IPS DF 4.7 (cell line): ENCODE results near the gene AKAIN1.
A peak's percentile ranks its signal among the peaks of the same experiment; 100 is the strongest.

Experiments used
- DNase-seq: peaks from one replicate; pipeline ENCODE4 v3.0.0-alpha.2; 2013; ENCODE audit warnings: low spot score; ENCODE audit errors: extremely low read depth

Gene AKAIN1, protein sequence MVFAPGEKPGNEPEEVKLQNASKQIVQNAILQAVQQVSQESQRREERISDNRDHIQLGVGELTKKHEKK

DNA sequence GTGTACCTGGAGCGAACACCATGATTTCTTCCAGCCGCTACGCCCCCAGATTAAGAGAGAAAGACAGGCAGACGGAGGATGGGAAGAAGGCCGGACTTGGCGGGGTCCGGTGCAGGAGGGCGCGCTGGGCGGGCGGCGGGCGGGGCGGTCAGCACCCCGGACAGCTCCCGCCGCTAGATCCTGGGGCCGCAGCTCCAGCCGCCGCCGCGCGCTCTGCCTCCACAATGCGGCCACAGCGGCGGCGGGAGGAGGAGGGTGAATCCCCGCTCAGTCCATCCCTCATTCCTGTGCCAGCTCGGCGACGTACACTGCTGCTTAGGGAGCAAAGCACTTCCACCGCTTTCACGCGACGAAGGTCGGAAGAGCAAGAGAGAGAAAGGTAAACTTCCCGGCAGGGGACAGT is at the start of gene AKAIN1:
TSS of gene AKAIN1 (minus strand) at position 226 of the 403 bp plus-strand sequence. CDS start at position 22, 204 bp downstream.
- no peak for DNase-seq

DNA sequence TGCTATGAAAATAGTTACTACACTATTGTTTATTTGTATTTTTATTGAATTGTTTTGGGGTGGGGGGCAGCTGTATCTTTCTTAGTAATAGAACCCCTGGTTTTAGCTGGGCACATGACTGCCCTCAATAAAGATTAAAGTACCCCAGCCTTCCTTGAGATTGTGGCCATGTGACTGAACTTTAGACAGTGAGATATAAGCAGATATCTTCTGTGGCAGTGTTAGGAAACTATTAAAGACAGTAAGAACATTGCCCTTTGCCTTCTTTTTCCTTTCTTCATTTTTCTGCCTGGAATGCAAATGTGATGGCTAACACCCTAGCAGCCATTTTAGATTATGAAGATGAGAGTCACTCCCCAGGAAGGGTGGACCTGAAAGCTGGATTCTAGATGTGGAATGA is 47.9 kb upstream of the AKAIN1 start:
- no peak for DNase-seq

DNA sequence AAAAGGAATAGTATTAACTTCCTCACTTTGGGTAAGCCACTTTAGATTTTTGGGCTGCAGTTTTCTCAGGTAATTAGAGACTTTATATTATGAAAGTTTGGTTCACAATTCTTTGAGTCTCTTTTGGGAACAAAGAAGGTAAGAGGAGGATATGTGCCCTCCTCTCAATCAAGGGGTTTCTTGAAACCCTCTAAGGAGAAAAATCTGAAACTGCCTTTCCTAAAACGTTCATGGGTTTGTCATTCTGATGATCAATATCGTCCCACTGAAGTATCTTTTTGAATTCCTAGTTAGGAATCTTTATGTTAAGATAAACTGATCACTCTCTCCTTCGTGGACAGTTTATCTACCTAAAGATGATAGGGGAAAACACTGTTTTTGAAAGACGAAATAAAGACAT is 42.4 kb upstream of the AKAIN1 start:
- DNase-seq: no peak

DNA sequence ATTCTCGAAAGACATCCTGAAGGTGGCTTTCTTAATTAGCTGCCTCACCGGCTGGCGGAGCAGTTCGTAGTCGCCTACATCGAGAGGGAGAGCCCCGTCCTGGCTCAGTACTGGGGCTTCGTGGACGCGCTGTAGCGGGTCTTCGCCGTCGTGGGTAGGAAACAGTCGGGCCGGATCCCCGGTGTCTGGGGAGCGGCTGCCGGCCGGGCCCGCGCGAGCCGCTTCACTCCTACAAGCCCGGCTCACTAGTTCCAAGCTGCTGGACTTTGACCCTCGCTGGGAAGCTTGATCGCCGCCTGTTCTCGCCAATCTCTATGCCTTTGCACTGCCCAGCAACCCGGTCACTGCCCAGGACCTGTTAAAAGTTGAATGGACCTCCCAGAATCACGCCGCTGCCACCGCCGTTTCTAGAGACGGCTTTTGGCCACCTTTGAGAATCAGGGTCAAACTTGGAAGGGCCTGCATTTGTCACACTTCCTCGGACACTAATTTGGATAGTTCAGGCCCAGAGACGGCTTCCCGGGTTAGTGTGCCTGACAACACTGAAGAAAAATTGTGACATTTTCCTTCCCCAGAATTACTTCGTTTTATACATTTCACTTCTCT is 41.4 kb upstream of the AKAIN1 start:
- no peak for DNase-seq

DNA sequence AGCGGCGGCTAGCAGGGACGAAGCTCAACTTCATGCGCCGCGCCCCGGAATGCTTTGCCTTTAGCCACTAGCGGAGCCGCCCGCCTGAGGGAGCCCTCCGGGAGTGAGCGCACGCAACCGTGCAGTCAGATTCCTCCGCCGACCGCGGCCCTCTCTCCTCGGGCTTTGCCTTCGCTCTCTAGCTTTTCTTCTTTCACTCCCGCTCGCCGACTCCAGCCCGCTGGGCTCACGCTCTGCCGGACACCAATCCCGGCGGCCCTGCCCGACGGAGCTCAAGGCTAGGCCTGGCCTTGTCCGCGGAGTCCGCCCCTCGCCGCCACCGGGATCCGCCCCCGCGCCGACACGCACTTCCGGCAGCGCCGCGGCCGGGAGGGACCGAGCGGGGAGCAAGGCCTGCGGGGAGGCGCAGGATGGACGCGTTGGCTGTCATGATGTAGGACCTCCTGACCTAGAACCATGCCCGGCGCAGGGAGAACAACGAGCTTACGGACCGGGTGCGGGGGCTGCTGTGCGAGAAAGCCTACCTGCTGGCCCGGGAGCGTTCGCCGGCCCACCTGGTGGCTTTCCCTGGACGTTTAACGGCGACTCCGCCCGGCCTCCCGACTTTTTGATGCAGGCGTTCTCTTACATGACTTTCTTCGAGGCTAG is 40.8 kb upstream of the AKAIN1 start:
- no peak for DNase-seq

DNA sequence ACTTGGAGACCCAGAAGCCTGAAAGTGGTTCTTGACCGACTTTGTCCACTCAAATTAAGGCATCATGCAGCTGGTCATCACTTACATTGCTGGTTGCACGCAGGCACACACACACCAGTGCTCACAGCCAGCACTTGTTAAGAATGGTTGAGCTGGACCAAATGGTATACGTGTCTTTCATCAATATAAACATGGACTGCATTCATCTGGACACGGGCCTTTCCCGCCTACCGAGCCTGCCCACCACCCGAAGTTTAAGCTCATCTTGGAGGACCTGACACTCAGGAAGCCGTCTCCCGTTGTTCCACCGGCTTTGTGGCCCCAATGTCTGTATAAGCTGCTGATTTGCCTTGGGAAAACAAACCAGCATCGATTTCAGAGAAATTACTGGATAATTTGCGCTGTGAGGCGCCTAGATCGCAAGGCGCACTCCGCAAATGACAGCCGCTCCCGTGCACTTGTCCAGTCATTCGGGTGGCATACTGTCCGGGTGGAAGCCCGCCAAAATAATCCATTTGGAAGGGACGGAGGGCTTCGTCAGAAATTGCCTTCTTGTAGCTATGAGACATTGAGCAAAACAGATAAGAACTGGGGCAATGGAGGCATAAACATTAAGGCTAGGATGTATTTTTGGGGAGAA is 40.1 kb upstream of the AKAIN1 start:
- no peak for DNase-seq

DNA sequence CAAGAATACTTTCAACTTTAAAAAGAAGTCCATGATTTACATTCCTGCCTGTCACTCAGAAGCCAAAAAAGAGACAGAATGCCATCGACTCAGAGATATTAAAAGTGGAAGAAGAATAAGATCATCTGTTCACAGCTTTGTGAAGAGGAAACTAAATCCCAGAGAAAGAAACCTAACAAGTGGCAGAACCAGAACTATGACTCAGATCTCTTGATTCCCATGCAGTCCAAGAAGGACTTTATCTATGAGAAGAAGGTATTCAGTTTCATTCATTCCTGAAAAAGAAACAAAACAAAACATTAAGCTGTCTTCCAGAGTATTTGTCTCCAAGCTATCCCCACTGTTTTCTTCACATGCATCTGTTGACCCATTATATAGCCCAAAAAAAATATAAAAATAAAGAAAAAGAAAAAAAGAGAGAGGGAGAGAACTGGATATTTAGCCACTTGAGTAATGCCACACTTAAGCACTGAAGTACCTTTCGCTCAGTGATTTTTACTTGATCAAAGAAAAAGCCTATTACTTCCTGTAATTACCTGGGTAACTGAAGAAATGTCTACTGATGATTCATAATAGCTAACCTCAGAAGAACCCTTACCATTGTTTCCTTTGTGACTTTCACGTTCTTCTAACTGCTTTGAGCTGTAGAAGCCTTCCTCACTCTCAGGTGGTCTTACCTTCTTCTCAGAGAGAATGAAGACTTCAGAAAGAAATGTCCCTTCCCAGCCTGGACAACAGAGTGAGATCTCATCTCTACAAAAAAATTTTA is 17.7 kb upstream of the AKAIN1 start:
- DNase-seq: no peak

DNA sequence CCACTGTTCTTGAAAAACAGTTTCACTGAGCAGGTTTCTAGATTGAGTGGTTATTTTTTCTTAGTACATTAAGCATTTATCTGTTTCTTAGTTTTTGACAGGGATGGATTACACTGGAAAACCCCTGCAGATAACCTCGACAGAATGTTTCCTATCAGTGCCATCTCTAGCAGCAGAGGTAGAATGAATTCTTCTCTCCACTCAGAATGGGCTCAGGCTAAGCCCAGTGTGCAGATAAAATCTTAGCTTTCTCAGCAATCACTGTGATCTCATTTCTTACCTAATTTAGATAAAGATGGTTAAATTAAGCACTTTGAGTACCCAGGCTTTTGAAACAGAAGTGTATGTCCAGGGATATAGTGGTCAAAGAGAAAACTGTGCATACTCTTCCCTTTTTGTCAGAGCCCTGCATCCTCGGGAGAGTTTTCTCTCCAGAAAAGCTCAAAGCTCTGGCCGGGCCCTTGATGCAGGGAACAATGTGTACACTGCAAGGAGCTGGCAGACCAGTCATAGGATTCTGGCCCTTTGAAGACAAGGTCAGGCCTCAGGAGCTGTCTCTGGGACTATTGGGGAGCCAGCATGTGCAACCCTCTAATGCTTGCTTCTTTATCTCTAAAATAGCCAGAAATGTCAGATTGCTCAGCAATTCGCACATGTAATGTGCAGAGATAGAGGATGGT is 10.6 kb upstream of the AKAIN1 start:
- DNase-seq: no peak

DNA sequence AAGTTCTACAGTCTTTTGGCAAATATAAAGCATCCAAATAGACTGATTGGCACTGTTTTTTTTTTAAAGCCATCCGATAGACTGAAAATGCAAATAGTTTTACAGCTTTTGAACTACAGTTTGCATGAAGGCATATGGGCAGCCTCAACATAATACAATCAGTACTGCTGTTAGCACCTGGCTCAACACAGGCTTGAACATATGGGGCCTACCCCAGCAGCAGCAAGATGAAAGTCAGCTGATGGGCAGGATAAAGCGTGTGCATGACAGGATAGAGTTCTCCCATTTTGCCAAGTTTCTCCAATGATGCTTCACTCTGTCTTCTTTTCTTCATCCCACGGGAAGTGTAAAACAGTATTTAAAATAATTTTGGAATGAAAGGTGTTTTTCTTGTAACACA is 1.3 kb upstream of the AKAIN1 start:
- DNase-seq: no peak

DNA sequence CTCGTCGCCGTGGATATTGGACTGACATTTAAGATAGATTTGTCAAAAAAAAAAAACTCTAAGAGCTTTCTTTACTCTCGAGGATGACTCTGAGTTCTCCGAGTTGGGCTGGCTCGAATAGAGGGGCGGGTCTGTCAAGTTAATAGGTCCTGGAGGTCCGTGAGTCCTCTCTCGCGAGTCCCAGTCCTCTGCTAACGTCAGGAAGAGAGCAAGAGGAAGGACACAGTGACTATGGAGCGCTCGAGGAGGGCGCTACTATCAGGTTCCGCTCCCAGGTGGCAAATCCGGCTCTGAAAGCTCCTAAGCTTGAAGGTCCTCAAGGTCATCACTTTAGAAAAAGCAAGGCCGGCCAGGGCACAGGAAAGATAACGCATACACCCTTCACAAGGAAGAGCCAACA is 404 bp upstream of the AKAIN1 start:
- no peak for DNase-seq

DNA sequence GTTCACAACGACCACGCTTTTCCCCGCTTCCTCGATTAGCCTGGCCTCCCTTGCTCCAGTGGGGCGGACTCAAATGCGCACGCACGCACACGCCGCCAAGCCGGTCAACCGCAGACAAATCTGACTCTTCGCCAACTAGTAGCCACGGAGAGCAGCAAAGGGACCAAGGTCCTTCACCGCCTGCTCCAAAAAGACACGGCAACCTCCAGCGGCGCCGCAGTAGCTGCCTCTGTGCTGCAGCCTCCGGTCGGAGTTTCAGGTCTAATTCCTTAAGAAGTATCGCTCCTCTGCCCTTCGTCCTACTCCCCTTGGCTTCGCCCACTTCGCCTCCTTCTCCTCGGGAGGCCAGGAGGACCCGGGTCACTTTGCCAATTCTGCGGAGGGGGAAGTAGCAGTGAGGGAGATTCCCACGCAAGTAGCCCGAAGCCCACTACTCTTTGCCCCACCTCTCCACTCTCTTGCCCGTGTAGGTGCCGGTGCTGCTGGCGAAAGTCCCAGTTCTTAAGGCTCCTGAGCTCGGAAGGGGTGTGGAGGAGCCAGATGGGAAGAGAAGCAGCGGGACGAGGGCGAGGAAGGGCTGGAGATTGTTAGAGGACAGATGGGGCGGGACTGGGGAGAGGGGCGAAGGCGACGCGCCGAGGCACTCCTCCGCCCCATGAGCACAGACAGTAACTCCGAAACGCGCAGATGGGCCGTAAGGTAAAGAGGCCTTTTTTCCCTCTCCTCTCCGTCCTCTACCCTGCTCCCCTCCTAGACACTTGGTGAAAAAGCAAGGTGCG is 615 bp downstream of the AKAIN1 start:
- DNase-seq: peak; percentile 22

DNA sequence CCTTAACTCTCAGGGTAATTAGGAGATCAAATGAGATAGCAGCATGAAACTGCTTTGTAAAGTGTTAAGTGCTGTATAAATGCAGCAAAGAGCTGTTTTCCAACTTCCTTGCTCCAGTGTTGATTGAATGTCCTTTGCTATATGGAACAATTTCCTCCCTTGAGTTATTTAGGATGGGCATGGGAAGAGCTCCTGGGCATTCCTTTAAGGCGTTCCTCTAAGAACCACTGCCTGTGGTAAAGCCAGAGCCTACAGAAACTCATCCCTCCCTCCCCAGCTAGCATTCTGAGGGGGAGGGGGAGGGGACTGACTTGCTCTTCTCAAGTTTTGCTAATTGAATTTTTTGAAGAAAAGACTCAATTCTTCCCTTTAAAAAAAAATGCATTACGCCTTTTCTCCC is 1.4 kb downstream of the AKAIN1 start:
- DNase-seq: no peak

DNA sequence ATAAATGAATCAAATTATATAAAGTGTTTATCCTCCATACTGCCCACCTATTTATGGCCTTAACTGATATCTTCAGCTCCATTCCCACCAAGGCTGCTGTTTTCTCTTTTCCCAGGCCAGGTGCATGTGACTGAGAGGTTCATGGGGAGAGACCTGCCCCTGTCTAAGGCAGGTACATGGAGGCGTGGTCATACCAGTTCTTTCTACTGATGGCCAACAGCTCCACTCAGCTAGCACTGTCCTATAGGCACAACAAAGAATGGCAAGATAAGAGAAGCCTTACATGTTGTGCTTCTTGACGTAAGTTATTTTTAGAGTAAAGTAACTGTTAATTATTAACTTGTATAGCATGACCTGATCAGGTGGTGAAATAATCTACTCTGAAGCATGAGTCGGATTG is 16.8 kb downstream of the AKAIN1 start:
- no peak for DNase-seq

DNA sequence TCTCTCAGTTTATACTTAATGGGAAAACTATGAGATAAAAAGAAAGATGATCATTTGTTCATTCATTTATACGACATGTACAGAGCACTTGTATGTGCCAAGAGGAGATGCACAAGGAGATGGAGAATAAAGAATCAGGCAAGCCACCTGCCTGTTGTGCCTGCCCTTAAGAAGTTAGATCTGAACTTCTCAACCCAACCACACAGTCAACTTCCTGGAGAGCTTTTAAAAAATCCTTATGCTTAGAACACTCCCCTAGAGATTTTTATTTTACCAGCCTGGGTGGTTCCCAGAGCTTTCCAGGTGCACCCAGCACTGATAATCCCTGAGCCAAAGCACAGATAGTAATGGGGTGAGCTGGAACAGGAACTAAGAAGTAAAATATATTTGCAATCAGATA is 18.5 kb downstream of the AKAIN1 start:
- no peak for DNase-seq

DNA sequence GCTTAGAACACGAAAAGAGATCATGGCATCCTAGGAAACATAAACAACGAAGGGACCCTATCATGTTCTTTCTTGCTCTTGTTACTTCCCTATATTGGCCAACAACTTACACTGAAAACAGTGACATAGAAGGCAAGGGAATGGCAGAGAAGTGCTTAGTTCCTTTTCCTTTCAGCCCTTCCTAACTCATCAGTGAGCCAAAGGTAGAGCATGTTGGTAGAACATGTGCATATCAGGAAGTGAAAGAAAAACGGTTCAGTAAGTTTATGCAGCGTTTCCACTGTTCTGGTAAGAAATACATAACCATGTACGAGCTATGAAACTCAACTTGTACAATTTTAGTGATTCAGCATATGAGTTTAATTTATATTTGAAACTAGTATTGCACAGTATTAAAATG is 21.7 kb downstream of the AKAIN1 start:
- DNase-seq: no peak

DNA sequence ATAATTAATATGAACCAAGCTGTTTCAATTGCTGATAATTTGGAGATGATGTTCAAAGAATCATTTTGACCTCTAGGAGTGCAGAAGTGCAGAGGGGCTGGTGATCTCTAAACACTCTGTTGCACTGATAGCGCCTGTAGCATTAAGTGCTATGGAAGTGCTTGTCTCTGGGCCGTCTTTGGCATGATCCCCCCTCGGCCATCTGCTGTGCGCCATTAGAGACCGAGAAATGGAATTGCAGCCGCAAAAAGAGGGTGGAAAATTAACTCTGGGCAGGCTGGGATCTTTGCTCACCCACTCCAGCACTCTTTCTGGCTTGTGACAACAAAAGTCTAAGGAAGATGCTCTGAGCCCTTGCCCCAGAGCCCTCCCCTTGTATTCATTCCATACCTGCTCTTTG is 23.4 kb downstream of the AKAIN1 start:
- DNase-seq: no peak

DNA sequence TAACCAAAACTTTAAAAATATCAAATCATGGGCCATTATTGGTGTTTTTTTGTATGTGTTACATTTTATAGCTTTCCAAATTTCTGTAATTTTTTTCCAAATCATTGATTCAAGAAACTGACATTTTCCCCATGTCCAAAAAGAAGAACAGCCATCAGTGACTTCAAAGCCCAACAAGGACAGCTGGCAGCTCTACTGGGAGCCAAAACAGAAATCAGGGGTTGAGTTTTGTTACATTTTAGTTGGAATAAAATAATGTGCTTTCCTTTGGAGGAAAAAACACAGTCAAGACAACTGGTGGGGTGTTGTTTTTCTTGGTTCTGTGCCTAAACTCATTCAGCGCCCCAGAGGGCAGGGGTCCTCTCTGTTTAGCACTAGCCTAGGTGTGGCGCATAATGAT is 23.8 kb downstream of the AKAIN1 start:
- no peak for DNase-seq

DNA sequence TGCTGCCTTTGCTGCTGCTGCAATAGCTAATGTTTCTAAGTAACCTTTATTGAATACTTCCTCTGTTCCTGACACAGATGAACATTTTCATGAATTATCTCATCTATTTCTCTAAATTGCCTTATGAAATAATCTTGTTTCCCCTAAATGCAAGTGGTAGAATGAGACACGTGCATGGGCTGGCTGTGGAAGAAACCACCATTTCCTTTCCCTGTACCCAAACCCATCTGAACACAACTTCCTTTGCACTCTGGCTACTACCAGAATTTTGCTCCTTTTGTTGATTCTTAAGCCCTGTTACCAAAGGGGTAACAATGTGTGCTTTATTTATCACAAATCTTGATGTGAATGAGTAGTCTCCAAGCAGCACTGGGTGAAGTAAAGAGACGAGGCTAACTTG is 29.2 kb downstream of the AKAIN1 start:
- DNase-seq: no peak

DNA sequence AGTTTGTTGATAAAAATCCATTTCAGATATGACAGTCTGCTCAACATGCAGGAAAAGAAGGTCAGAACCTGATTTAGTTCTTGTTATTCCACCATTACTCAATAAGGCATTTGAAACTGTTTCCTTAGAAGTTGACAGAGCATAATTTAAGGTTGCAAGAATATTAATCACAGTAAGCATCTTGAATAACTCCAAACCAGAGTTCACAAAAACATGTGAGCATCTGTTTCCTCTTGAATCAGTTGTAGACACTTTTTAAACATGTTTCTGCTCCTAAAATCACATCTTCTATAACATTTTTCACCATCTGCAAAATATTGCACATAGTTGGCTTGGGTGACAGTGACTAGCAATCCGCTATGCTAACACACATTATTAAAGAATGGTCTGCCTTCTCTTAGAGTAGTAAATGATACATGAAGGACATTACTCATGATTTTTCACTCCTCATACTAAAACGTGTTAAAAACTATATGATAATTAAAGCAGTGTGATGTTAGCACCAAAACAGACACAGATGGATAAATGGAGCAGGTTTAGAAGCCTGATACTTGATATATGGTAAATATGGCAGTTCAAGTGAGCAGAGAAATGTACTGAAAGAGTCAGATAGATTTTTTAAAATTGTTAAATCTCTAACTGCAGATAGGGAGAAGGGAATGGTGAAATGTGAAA is 30.3 kb downstream of the AKAIN1 start:
- no peak for DNase-seq

DNA sequence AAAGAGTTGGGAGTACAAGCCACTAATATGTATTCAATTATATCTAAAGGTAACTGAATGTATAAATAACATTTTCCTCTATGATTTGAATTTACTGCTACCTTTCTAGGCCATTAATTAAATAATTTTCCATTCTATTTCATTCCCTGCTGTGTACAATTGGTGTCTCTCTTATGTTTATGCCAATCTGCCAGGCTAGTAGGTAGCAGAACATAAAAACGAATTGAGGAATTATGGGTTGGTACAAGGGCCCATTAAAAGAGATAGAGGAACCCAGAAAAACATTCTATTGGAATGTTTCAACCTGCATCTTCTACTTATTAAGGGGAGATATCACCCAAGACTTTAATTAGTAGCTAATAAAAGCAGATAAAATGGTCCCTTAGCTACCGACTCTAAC is 32.2 kb downstream of the AKAIN1 start:
- no peak for DNase-seq
